ENCODE data around the gene LMF1. TPM values are rescaled to one million over a fixed set of nuclear protein-coding genes. Genes with fewer than 3 reads are reported as not detected.

LMF1 gene
- total RNA-seq, 2 donors from 2014 or later: 86.1 to 87.5 TPM

DNA sequence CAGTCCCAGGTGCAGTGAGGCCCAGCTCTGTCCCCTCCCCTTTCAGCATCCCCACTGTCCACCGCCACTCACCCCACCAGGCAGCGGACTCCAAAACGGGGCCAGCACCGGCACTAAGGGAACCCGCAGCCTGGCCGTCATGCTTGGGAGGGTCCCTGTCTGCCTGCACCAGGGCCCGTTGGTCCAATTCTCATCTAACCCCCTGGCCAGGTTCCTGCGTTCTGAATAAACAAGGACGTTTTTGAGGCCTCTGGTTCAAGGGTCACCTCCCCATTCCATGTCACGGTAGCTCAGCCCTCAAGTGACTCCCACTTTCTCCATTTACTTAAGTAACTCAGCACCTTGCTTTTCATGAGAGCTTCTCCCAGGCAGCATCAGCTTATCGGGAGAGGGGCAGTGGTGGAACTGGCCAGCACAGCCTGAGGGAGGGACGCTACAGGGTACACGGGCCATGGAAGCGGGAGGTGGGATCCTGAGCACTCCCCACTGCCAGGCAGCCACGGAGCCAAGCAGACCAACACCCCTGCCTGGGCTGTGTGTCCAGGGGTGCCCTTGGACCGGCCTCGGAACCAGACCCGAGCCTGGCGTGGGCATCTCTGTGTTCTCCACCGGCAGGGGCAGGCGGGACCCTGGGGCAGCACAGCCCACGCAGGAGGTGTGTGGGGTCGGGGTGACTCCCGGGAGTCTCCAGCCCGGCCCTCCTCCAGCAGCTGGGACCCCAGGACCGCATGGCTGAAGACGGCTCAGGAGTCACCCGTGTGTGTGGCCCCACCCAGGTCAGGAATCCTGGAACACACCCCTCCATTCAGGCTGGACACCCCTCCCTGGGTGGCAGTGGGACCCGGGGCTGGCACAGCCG is 95.4 kb downstream of the LMF1 start:
- Histone ChIP-seq H3K4me3 (no peak overlapping the region), H3K36me3 (no peaks in the 10 kb centered on the region), H3K27ac (no peak overlapping the region), H3K4me1 (replicated peaks) (no peaks in the 10 kb centered on the region), H3K27me3 (replicated peaks; ENCODE audit: insufficient read depth) (no peaks in the 10 kb centered on the region), H3K9me3 (no peaks in the 10 kb centered on the region)
- WGBS: 94% methylated on average over 30 of the region's 30 CpGs
- DNase-seq (ENCODE audit: low spot score): no peak
- TF ChIP-seq, protein P1, sequence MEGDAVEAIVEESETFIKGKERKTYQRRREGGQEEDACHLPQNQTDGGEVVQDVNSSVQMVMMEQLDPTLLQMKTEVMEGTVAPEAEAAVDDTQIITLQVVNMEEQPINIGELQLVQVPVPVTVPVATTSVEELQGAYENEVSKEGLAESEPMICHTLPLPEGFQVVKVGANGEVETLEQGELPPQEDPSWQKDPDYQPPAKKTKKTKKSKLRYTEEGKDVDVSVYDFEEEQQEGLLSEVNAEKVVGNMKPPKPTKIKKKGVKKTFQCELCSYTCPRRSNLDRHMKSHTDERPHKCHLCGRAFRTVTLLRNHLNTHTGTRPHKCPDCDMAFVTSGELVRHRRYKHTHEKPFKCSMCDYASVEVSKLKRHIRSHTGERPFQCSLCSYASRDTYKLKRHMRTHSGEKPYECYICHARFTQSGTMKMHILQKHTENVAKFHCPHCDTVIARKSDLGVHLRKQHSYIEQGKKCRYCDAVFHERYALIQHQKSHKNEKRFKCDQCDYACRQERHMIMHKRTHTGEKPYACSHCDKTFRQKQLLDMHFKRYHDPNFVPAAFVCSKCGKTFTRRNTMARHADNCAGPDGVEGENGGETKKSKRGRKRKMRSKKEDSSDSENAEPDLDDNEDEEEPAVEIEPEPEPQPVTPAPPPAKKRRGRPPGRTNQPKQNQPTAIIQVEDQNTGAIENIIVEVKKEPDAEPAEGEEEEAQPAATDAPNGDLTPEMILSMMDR (IDR thresholded peaks at IDR 0.05): no peak
- TF ChIP-seq POLR2A (IDR thresholded peaks at IDR 0.05) (no peak), POLR2AphosphoS5 (IDR thresholded peaks at IDR 0.05) (no peak)
- intact Hi-C loops (cut with DNase I): no loop called here

DNA sequence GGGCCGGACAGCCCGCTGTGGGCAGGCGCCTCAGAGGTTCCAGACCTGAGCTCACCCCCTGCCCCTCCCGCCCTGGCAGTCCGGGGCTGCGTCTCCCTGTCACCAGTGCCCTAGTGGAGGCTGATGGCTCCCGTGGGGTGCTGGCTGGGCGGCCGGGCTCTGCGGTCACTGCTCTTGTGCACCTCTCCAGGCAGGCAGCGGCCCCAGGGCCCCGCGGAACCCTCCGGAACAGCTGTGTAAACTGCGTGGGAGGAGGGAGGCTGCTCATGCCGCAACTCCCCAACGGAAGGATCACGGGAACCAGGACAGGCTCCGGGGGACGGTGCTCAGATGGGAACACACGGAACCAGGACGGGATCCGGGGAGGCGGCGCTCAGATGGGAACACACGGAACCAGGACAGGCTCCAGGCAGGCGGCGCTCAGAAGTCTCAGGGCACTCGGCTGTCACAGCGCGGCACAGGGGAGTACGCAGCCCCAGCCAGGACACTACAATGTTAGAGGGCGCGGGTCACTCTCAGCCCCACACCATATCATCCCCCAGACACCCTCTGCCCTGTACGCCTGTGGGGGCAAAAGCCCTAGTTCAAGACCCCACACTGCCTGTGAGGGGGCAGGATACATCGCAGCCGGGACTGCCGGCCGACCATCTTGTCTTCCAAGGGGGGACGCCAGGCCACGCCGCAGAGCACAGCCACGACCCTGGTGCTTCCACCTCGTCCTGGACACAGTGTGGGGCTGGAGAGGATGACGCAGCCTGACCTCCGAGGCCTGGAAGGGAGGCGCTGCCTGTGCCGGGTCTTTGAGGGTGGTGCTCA is 96.2 kb downstream of the LMF1 start:
- no peaks in the 10 kb centered on the region for H3K4me1 ChIP-seq (replicated peaks)
- 88% methylated on average over 48 of the region's 48 CpGs for WGBS
- intact Hi-C loops (cut with DNase I): no loop called here
- no peak for DNase-seq (ENCODE audit: low spot score)
- H3K4me3 ChIP-seq: no peak overlapping the region
- no peaks in the 10 kb centered on the region for H3K9me3 ChIP-seq
- no peak overlapping the region for H3K27ac ChIP-seq
- no peaks in the 10 kb centered on the region for H3K27me3 ChIP-seq (replicated peaks; ENCODE audit: insufficient read depth)
- TF ChIP-seq POLR2A (IDR thresholded peaks at IDR 0.05) (no peak), POLR2AphosphoS5 (IDR thresholded peaks at IDR 0.05) (no peak)
- TF ChIP-seq, protein P1 (IDR thresholded peaks at IDR 0.05): no peak
- H3K36me3 ChIP-seq: no peaks in the 10 kb centered on the region

DNA sequence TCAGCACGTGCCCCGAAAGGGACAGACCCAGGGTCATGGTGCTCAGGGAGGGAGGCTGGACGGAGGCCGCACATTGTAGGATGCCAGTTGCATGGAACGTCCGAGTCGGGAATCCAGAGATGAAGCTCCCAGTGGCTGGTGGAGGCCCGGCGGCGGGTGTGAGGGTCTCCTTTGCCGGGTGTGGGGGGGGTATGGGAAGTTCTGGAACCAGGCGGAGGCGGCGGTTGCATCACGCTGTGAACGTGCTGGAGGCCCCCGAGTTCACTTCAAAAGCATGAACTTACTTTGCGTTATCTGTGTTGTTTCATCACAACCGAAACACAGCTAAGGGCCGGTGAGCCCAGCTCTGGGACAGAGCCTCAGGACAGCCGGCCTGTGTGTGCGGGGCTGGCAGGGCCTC is 96.9 kb downstream of the LMF1 start:
- no peak for TF ChIP-seq POLR2A (IDR thresholded peaks at IDR 0.05)
- TF ChIP-seq POLR2AphosphoS5 (IDR thresholded peaks at IDR 0.05): no peak
- TF ChIP-seq, protein P1 (IDR thresholded peaks at IDR 0.05): no peak
- Histone ChIP-seq H3K4me3 (no peak overlapping the region), H3K4me1 (replicated peaks) (no peaks in the 10 kb centered on the region), H3K27me3 (replicated peaks; ENCODE audit: insufficient read depth) (no peaks in the 10 kb centered on the region), H3K27ac (no peak overlapping the region), H3K36me3 (no peaks in the 10 kb centered on the region), H3K9me3 (no peaks in the 10 kb centered on the region)
- intact Hi-C loops (cut with DNase I): no loop called here
- no peak for DNase-seq (ENCODE audit: low spot score)
- WGBS: 89% methylated on average over 22 of the region's 22 CpGs

DNA sequence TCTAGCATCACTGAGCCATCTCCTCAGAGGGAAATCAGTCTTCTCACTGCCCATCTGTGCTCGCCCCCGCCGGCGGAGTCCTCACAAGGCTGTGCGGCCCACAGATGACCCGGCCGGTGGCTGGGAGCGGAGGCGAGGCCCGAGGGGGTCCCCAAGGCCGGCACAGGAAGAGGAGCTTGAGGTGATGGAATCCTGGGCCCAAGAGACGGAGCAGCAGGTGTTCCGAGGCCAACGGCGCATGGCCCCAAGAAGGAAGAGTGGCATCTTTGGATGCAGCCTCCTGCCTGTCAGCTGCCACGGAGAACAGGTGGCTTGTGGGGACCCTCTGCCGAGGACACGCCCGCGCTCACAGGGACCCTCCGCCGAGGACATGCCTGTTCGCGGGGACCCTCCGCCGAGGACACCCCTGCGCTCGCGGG is 97.5 kb downstream of the LMF1 start:
- DNase-seq (ENCODE audit: low spot score): no peak
- no peak overlapping the region for H3K4me3 ChIP-seq
- TF ChIP-seq POLR2AphosphoS5 (IDR thresholded peaks at IDR 0.05): no peak
- TF ChIP-seq, protein P1 (IDR thresholded peaks at IDR 0.05): no peak
- no peak for TF ChIP-seq POLR2A (IDR thresholded peaks at IDR 0.05)
- H3K36me3 ChIP-seq: no peaks in the 10 kb centered on the region
- intact Hi-C loops (cut with DNase I): no loop called here
- WGBS: 90% methylated on average over 25 of the region's 29 CpGs
- no peaks in the 10 kb centered on the region for H3K9me3 ChIP-seq
- no peaks in the 10 kb centered on the region for H3K27me3 ChIP-seq (replicated peaks; ENCODE audit: insufficient read depth)
- H3K27ac ChIP-seq: no peak overlapping the region
- no peaks in the 10 kb centered on the region for H3K4me1 ChIP-seq (replicated peaks)

Data from prostate gland (tissue), 2 donors.